Measurements from ENCODE around the gene NUDT9.

Gene NUDT9

GRCh38 chr4:87462102-87462501 is 39.7 kb downstream of the NUDT9 start:
- H3K4me3 ChIP-seq (ENCODE audit: low read length), result no peak overlapping the region
- TF ChIP-seq CTCF (IDR thresholded peaks at IDR 0.05; ENCODE audit: low read length), result no peak
- no peak for TF ChIP-seq EZH2 (optimal IDR thresholded peaks at IDR 0.05; ENCODE audit: low read depth, low read length)
- no peak for TF ChIP-seq EZH2phosphoT487 (IDR thresholded peaks at IDR 0.05; ENCODE audit: low read length)
- no peaks in the 10 kb centered on the region for H3F3A ChIP-seq (ENCODE audit: insufficient read depth, low read length)
- H3K4me1 ChIP-seq (ENCODE audit: low read length), result no peaks in the 10 kb centered on the region
- no peak overlapping the region for H3K4me2 ChIP-seq (ENCODE audit: low read depth, low read length)
- H3K79me2 ChIP-seq (ENCODE audit: low read length), result no peaks in the 10 kb centered on the region
- H4K20me1 ChIP-seq (ENCODE audit: insufficient read depth, low read length), result no peaks in the 10 kb centered on the region
- H3K36me3 ChIP-seq (replicated peaks; ENCODE audit: insufficient read depth, low read length), result no peaks in the 10 kb centered on the region
- no peak overlapping the region for H3K9ac ChIP-seq (ENCODE audit: low read length)
- no peak overlapping the region for H2AFZ ChIP-seq (ENCODE audit: low read length)
- no peak overlapping the region for H3K27ac ChIP-seq (ENCODE audit: low read length)
- H3K9me2 ChIP-seq (replicated peaks; ENCODE audit: insufficient read depth, low read length), result no peaks in the 10 kb centered on the region
- DNase-seq, result no peak
- no peaks in the 10 kb centered on the region for H3K9me3 ChIP-seq (replicated peaks; ENCODE audit: insufficient read depth, low read length)
- H3K27me3 ChIP-seq (replicated peaks; ENCODE audit: insufficient read depth, low read length), result no peaks in the 10 kb centered on the region

DNA sequence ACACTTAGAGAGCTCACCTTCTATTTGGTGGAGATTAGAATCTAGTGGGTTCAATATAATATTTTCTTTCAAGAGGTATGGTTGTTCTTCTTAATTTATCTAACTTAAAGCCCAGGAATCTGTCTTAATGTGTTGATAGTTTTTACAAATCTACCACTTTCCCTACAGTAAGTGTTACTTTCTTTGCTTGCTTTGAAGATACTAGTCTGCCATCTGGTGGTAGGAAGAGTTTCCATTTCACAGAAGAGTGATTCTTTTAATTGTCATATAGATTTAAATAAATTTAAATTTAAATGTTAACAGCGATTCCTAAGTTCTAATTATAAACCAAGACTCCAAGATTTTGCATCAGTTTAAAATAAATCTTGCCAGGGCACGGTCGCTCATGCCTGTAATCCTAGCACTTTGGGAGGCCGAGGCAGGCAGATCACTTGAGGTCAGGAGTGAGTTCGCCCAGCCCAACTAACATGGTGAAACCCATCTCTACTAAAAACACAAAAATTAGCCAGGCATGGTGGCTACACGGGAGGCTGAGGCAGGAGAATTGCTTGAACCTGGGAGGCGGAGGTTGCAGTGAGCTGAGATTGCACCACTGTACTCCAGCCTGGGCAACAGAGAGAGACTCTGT is 43.5 kb downstream of the NUDT9 start:
- no peaks in the 10 kb centered on the region for H3K9me3 ChIP-seq (replicated peaks; ENCODE audit: insufficient read depth, low read length)
- H3K4me3 ChIP-seq (ENCODE audit: low read length), result no peak overlapping the region
- H3K27me3 ChIP-seq (replicated peaks; ENCODE audit: insufficient read depth, low read length), result no peaks in the 10 kb centered on the region
- no peak overlapping the region for H3K27ac ChIP-seq (ENCODE audit: low read length)
- no peaks in the 10 kb centered on the region for H4K20me1 ChIP-seq (ENCODE audit: insufficient read depth, low read length)
- no peak overlapping the region for H3K9ac ChIP-seq (ENCODE audit: low read length)
- H2AFZ ChIP-seq (ENCODE audit: low read length), result no peak overlapping the region
- no peaks in the 10 kb centered on the region for H3K9me2 ChIP-seq (replicated peaks; ENCODE audit: insufficient read depth, low read length)
- peak; percentile 48 for DNase-seq
- TF ChIP-seq EZH2phosphoT487 (IDR thresholded peaks at IDR 0.05; ENCODE audit: low read length) (no peak), CTCF (IDR thresholded peaks at IDR 0.05; ENCODE audit: low read length) (peak; percentile 52)
- no peaks in the 10 kb centered on the region for H3K79me2 ChIP-seq (ENCODE audit: low read length)
- no peaks in the 10 kb centered on the region for H3F3A ChIP-seq (ENCODE audit: insufficient read depth, low read length)
- H3K4me2 ChIP-seq (ENCODE audit: low read depth, low read length), result no peak overlapping the region
- H3K36me3 ChIP-seq (replicated peaks; ENCODE audit: insufficient read depth, low read length), result no peaks in the 10 kb centered on the region
- H3K4me1 ChIP-seq (ENCODE audit: low read length), result no peaks in the 10 kb centered on the region

DNA sequence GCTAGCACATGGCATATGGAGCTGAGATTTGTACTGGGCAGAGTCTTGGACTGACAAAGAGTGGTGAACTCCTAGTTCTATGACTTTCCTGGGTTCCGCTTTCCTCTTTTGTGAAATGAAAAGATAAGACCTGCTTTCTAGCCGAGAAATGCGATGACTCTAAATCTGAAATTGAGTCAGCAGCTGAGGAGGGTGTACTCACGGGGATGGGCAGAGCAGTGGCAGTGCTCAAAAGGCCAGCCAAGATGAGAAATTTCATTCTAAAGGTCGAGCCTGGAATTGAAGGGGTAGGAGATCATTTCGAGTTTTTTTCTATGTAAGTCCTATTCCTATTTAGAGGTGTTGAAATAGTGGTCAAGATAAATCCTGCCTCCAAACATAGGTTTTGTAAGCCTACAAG is 47.0 kb downstream of the NUDT9 start:
- no peak for TF ChIP-seq EZH2phosphoT487 (IDR thresholded peaks at IDR 0.05; ENCODE audit: low read length)
- TF ChIP-seq CTCF (IDR thresholded peaks at IDR 0.05; ENCODE audit: low read length), result no peak
- no peak for TF ChIP-seq EZH2 (optimal IDR thresholded peaks at IDR 0.05; ENCODE audit: low read depth, low read length)
- Histone ChIP-seq H3K27me3 (replicated peaks; ENCODE audit: insufficient read depth, low read length) (no peaks in the 10 kb centered on the region), H3K9me2 (replicated peaks; ENCODE audit: insufficient read depth, low read length) (no peaks in the 10 kb centered on the region), H3K9me3 (replicated peaks; ENCODE audit: insufficient read depth, low read length) (no peaks in the 10 kb centered on the region), H4K20me1 (ENCODE audit: insufficient read depth, low read length) (no peaks in the 10 kb centered on the region), H3K36me3 (replicated peaks; ENCODE audit: insufficient read depth, low read length) (no peaks in the 10 kb centered on the region), H3K4me2 (ENCODE audit: low read depth, low read length) (no peak overlapping the region), H3K4me3 (ENCODE audit: low read length) (no peak overlapping the region), H3K9ac (ENCODE audit: low read length) (no peak overlapping the region), H3K79me2 (ENCODE audit: low read length) (no peaks in the 10 kb centered on the region), H2AFZ (ENCODE audit: low read length) (no peak overlapping the region), H3K27ac (ENCODE audit: low read length) (no peak overlapping the region), H3K4me1 (ENCODE audit: low read length) (no peaks in the 10 kb centered on the region), H3F3A (ENCODE audit: insufficient read depth, low read length) (no peaks in the 10 kb centered on the region)
- DNase-seq, result no peak

All from MM.1S (cell line).